Pancreas (tissue), 10 donors: Measurements from ENCODE around the gene KLHL25. TPM values are rescaled to one million over a fixed set of nuclear protein-coding genes. Genes with fewer than 3 reads are reported as not detected.

Experiments
- ATAC-seq, 4 donors: fragments of 200-7000 bp; cut with Tn5 transposase; one replicate each; pipeline versions ENCODE4 v1.8.0 to v1.9.1; 2020; ENCODE audit warnings: mild to moderate bottlenecking in 4 of 4, moderate library complexity in 4 of 4
- DNase-seq, 6 donors: peaks; one replicate each; pipeline ENCODE4 v3.0.0-alpha.2; 2020
- FAIRE-seq: peaks from 2 replicates; lab custom pipeline; 2012; peaks lifted over from hg19 to GRCh38; lab: Jason Lieb, UNC
- H3K27ac ChIP-seq, 4 donors: fragments of 200-600 bp; sonication (generic); 1 replicate in 3 of 4; 2 replicates in 1 of 4; pipeline versions ENCODE4 v1.5.0 to v1.8.0; 2020
- H3K27me3 ChIP-seq, 4 donors: fragments of 200-600 bp; one replicate each; pipeline ENCODE4 v1.8.0; 2021
- H3K36me3 ChIP-seq, 3 donors: fragments of 200-600 bp; sonication (generic) in 1 of 3; one replicate each; pipeline versions ENCODE4 v1.5.0 to v1.8.0; 2020 to 2021
- H3K4me1 ChIP-seq, 3 donors: fragments of 200-600 bp; one replicate each; pipeline ENCODE4 v1.8.0; 2021
- H3K4me3 ChIP-seq, 4 donors: fragments of 200-600 bp; sonication (generic) in 2 of 4; one replicate each; pipeline versions ENCODE4 v1.5.0 to v1.8.0; 2020 to 2021
- H3K9me3 ChIP-seq, 4 donors: fragments of 200-600 bp; one replicate each; pipeline ENCODE4 v1.8.0; 2021
- CTCF ChIP-seq, 4 donors: fragments of 200-600 bp; sonication (generic) in 3 of 4; IDR thresholded peaks; one replicate each; pipeline versions ENCODE4 v1.5.0 to v1.8.0; 2021; ENCODE audit warnings: antibody characterized with exemption in 4 of 4
- WGBS, 2 donors: extraction: QIAGEN DNeasy Blood & Tissue Kit; methylation state at CpG; one replicate each; pipeline ENCODE4 v1.1.7; 2013; 5-methylcytosine and 5-hydroxymethylcytosine counted together
- intact Hi-C, 3 donors: fragments of 100-400 bp; cut with DNase I; formaldehyde crosslinking; loops; one replicate each; pipeline versions ENCODE4 v1.11.1 to v1.14.2; 2022
- polyA plus RNA-seq, 2 donors: library from polyadenylated mRNA; stranded (reverse); fragments of 200-250 nt; gene quantifications; one replicate each; pipeline ENCODE4 v1.2.3, GENCODE V29; 2013
- total RNA-seq, 6 donors: library from RNA; stranded (reverse); fragmentation: NEBNext Ultra II Directional in 4 of 6; extraction: Animal tissue kit (Norgen Biotek cat#: 25700) in 4 of 6; gene quantifications; one replicate each; pipeline versions ENCODE4 v1.2.1 to v1.2.4, GENCODE V29; 2021 to 2023
- donor health status: healthy with polysubstance abuse.
- donor health status: DM: no; HTN: no; CAD: no; lungs with moderate emphysema.
- donor health status: DM: no; HTN: no; CAD: no.
- donor health status: control.
- donor health status: control.
- donor health status: Bipolar disorder and iron deficiency.
- donor health status: DM: yes; HTN: yes; CAD: no.
- donor health status: DM: no; HTN: no; CAD: no.
- donor health status: DM: no; HTN: no; CAD: no.
- donor health status: DM: yes; HTN: yes; CAD: no.

Gene KLHL25
- total and polyA plus RNA-seq, 8 donors = 0.93 to 3.3 (median 2.0) TPM

GRCh38 chr15:85748176-85748575 lies 46.5 kb downstream of the KLHL25 start:
- FAIRE-seq = no peak
- H3K9me3 ChIP-seq = no peaks in the 10 kb centered on the region
- peaks cover 10 to 21% (median 12%) of the 10 kb centered on the region in 3 donors for H3K4me1 ChIP-seq
- 90 to 97% methylated on average over 9 of the region's 9 CpGs for WGBS, 2 donors
- no peak overlapping the region for H3K4me3 ChIP-seq
- intact Hi-C loops = no loop called here
- no peak for TF ChIP-seq CTCF (IDR thresholded peaks at IDR 0.05)
- H3K36me3 ChIP-seq = peaks cover 14 to 61% (median 39%) of the 10 kb centered on the region in 3 donors
- H3K27me3 ChIP-seq = no peaks in the 10 kb centered on the region
- DNase-seq = peak in 1 of 6 donors; percentile 1
- ATAC-seq = no peak
- H3K27ac ChIP-seq = no peak overlapping the region

GRCh38 chr15:85746641-85747040 lies 48.1 kb downstream of the KLHL25 start:
- 90 to 93% methylated on average over 12 of the region's 12 CpGs for WGBS, 2 donors

GRCh38 chr15:85745525-85746150 lies 49.1 kb downstream of the KLHL25 start:
- ATAC-seq = no peak
- no peak for TF ChIP-seq CTCF (IDR thresholded peaks at IDR 0.05)
- WGBS, 2 donors = 79 to 82% methylated on average over 14 of the region's 14 CpGs
- DNase-seq = peak in 2 of 6 donors; percentile 11 to 32
- H3K27me3 ChIP-seq = no peaks in the 10 kb centered on the region
- no peak for FAIRE-seq
- peaks cover 14 to 85% (median 51%) of the 10 kb centered on the region in 3 donors for H3K36me3 ChIP-seq
- intact Hi-C loops = no loop called here
- no peaks in the 10 kb centered on the region for H3K4me1 ChIP-seq
- no peak overlapping the region for H3K4me3 ChIP-seq
- H3K9me3 ChIP-seq = no peaks in the 10 kb centered on the region
- H3K27ac ChIP-seq = no peak overlapping the region

More at GRCh38 chr15:85746641-85747040, 48.1 kb downstream of the KLHL25 start:
- H3K4me1 ChIP-seq = peaks cover 2 to 6% (median 3%) of the 10 kb centered on the region in 3 donors
- no peaks in the 10 kb centered on the region for H3K27me3 ChIP-seq
- H3K9me3 ChIP-seq = no peaks in the 10 kb centered on the region
- H3K27ac ChIP-seq = no peak overlapping the region
- FAIRE-seq (no peak), DNase-seq (peak in 1 of 6 donors; percentile 9), ATAC-seq (no peak)
- intact Hi-C loops = no loop called here
- H3K4me3 ChIP-seq = no peak overlapping the region
- no peak for TF ChIP-seq CTCF (IDR thresholded peaks at IDR 0.05)
- peaks cover 14 to 76% (median 42%) of the 10 kb centered on the region in 3 donors for H3K36me3 ChIP-seq

GRCh38 chr15:85745023-85745422 lies 49.7 kb downstream of the KLHL25 start:
- peaks cover 14 to 90% (median 54%) of the 10 kb centered on the region in 3 donors for H3K36me3 ChIP-seq

More at GRCh38 chr15:85745023-85745422, 49.7 kb downstream of the KLHL25 start:
- no peak for TF ChIP-seq CTCF (IDR thresholded peaks at IDR 0.05)
- no peak overlapping the region for H3K4me3 ChIP-seq
- no peak for ATAC-seq
- H3K9me3 ChIP-seq = no peaks in the 10 kb centered on the region
- no peaks in the 10 kb centered on the region for H3K4me1 ChIP-seq
- H3K27ac ChIP-seq = no peak overlapping the region
- DNase-seq = peak in 1 of 6 donors; percentile 29
- FAIRE-seq = no peak
- H3K27me3 ChIP-seq = no peaks in the 10 kb centered on the region
- intact Hi-C loops = no loop called here
- 89 to 91% methylated on average over 12 of the region's 12 CpGs for WGBS, 2 donors
